NK-92 (cell line): Measurements from ENCODE around the gene SERGEF.

ENCODE experiments used
- DNase-seq: peaks from one replicate; lab custom pipeline; 2025; ENCODE audit not compliant: unreplicated experiment; lab: John Stamatoyannopoulos, UW

SERGEF gene

GRCh38 chr11:17954395-17955252, 58.2 kb downstream of the SERGEF start:
- no peak for DNase-seq

- DNase-seq: no peak
These were observed 60.4 kb downstream of the SERGEF start for GRCh38 chr11:17952487-17952886.

- no peak for DNase-seq
These were observed 61.0 kb downstream of the SERGEF start for GRCh38 chr11:17951685-17952388.

GRCh38 chr11:17950644-17951043, 62.2 kb downstream of the SERGEF start:
- DNase-seq: no peak

- no peak for DNase-seq
These were observed 64.6 kb downstream of the SERGEF start for GRCh38 chr11:17948296-17948695.

- DNase-seq: no peak
These were observed 73.3 kb downstream of the SERGEF start for GRCh38 chr11:17939542-17939941.

GRCh38 chr11:17936790-17937189, 76.1 kb downstream of the SERGEF start:
- no peak for DNase-seq

- no peak for DNase-seq
These were observed 78.7 kb downstream of the SERGEF start for GRCh38 chr11:17934194-17934593.

- DNase-seq: no peak
These were observed 79.1 kb downstream of the SERGEF start for GRCh38 chr11:17933708-17934107.

- DNase-seq: no peak
These were observed 80.4 kb downstream of the SERGEF start for GRCh38 chr11:17932472-17932871.

- DNase-seq: no peak
These were observed 81.3 kb downstream of the SERGEF start for GRCh38 chr11:17931595-17931994.

- DNase-seq: no peak
These were observed 82.2 kb downstream of the SERGEF start for GRCh38 chr11:17930544-17931125.

- no peak for DNase-seq
These were observed 83.7 kb downstream of the SERGEF start for GRCh38 chr11:17929171-17929570.

GRCh38 chr11:17927681-17928343, 85.0 kb downstream of the SERGEF start:
- DNase-seq: no peak

GRCh38 chr11:17927041-17927440, 85.8 kb downstream of the SERGEF start:
- no peak for DNase-seq

GRCh38 chr11:17924713-17925112, 88.1 kb downstream of the SERGEF start:
- DNase-seq: no peak

- no peak for DNase-seq
These were observed 89.6 kb downstream of the SERGEF start for GRCh38 chr11:17923217-17923616.

- DNase-seq: no peak
These were observed 90.4 kb downstream of the SERGEF start for GRCh38 chr11:17922416-17922788.

- DNase-seq: no peak
These were observed 91.0 kb downstream of the SERGEF start for GRCh38 chr11:17921659-17922415.

GRCh38 chr11:17918049-17918605, 94.7 kb downstream of the SERGEF start:
- no peak for DNase-seq
